Activated CD8-positive, alpha-beta memory T cell treated with anti-CD3 and anti-CD28 coated beads, Interleukin-2, amount 10 ng/mL, durations not matched to agents 7 days and 5 days (primary cell): ENCODE data around the gene YARS1. TPM values are rescaled to one million over a fixed set of nuclear protein-coding genes. Genes with fewer than 3 reads are reported as not detected.

Source experiments
- ATAC-seq: fragments of 150-1000 bp; cut with Tn5 transposase; one replicate; pipeline ENCODE4 v1.10.0; 2021; ENCODE audit warnings: moderate library complexity
- CTCF ChIA-PET: fragments of 350-600 bp; sonication (Branson Sonifier 250); formaldehyde crosslinking; loops from one replicate; lab custom pipeline; 2021; ENCODE audit warnings: antibody characterized with exemption; lab: Charles Lee
- DNase-seq: peaks from one replicate; pipeline ENCODE4 v3.0.0-alpha.2; 2020
- H3K27ac Mint-ChIP-seq: one replicate; pipeline ENCODE4 v1.8.0; 2021; ENCODE audit warnings: mild to moderate bottlenecking, mixed read lengths
- H3K27me3 Mint-ChIP-seq: one replicate; pipeline ENCODE4 v1.8.0; 2021; ENCODE audit warnings: mixed read lengths
- H3K36me3 Mint-ChIP-seq: one replicate; pipeline ENCODE4 v1.8.0; 2021; ENCODE audit warnings: mild to moderate bottlenecking, mixed read lengths
- H3K4me1 Mint-ChIP-seq: one replicate; pipeline ENCODE4 v1.8.0; 2021; ENCODE audit warnings: mixed read lengths
- H3K4me3 Mint-ChIP-seq: one replicate; pipeline ENCODE4 v1.8.0; 2021; ENCODE audit warnings: mild to moderate bottlenecking, moderate library complexity, mixed read lengths
- H3K9me3 Mint-ChIP-seq: one replicate; pipeline ENCODE4 v1.8.0; 2022; ENCODE audit warnings: low read depth, mixed read lengths
- total RNA-seq, 2 experiments: library from RNA; stranded (reverse); gene quantifications; one replicate each; pipeline ENCODE4 v1.2.3, GENCODE V29; 2021

Gene YARS1
- 100 to 1,000 TPM; 192 to 238 TPM for total RNA-seq

GRCh38 chr1:32817159-32817814 lies at the start of gene YARS1, which contains the start of gene S100PBP:
TSS of gene YARS1 (minus strand) at chr1:32817358. CDS start at chr1:32817244, 114 bp downstream.
TSS of gene S100PBP (plus strand) at chr1:32817653. CDS start at chr1:32826100, 8,447 bp downstream.
- CTCF ChIA-PET, result interaction anchor here (1.4 to 3.5 kb wide), 3 partner anchors 44 to 105 kb away, joined by 4 to 16 read pairs (median 7); no protein-coding TSS in a partner anchor
- peaks cover 50% of the 10 kb centered on the region for H3K4me1 Mint-ChIP-seq

GRCh38 chr1:32865639-32866405 lies 48.7 kb upstream of the YARS1 start:
- ATAC-seq (no peak), DNase-seq (no peak)
- Mint-ChIP-seq H3K27me3 (peaks cover 14% of the 10 kb centered on the region), H3K4me1 (peaks cover 2% of the 10 kb centered on the region), H3K9me3 (no peaks in the 10 kb centered on the region), H3K36me3 (peaks cover 15% of the 10 kb centered on the region), H3K4me3 (no peak overlapping the region), H3K27ac (no peak overlapping the region)
- CTCF ChIA-PET, result interaction anchor here (1.6 kb wide), 2 partner anchors 10 to 92 kb away, joined by 3 to 4 read pairs; no protein-coding TSS in a partner anchor

More at GRCh38 chr1:32817159-32817814, at the start of gene YARS1, which contains the start of gene S100PBP:
- Mint-ChIP-seq H3K9me3 (no peaks in the 10 kb centered on the region), H3K36me3 (peaks cover 42% of the 10 kb centered on the region), H3K4me3 (peak within 1 kb of the TSS; percentile 95), H3K27me3 (no peaks in the 10 kb centered on the region), H3K27ac (peak within 1 kb of the TSS; percentile 94)
- DNase-seq, result peak; percentile 100
- peak; percentile 94 for ATAC-seq

- H3K9me3 Mint-ChIP-seq, result no peaks in the 10 kb centered on the region
- H3K4me1 Mint-ChIP-seq, result no peaks in the 10 kb centered on the region
- ATAC-seq (no peak), DNase-seq (no peak)
- H3K4me3 Mint-ChIP-seq, result no peak overlapping the region
- no peak overlapping the region for H3K27ac Mint-ChIP-seq
- H3K27me3 Mint-ChIP-seq, result peaks cover 5% of the 10 kb centered on the region
- peaks cover 17% of the 10 kb centered on the region for H3K36me3 Mint-ChIP-seq
- CTCF ChIA-PET, result interaction anchor here (1.2 to 1.4 kb wide), 2 partner anchors 10 to 12 kb away, joined by 4 to 5 read pairs; no protein-coding TSS in a partner anchor
Measured at GRCh38 chr1:32864375-32865019, 47.3 kb upstream of the YARS1 start.

GRCh38 chr1:32863881-32864245 lies 46.7 kb upstream of the YARS1 start:
- no peaks in the 10 kb centered on the region for H3K4me1 Mint-ChIP-seq

GRCh38 chr1:32863218-32863880 lies 46.2 kb upstream of the YARS1 start:
- no peaks in the 10 kb centered on the region for H3K9me3 Mint-ChIP-seq
- no peaks in the 10 kb centered on the region for H3K4me1 Mint-ChIP-seq
- no peak overlapping the region for H3K27ac Mint-ChIP-seq
- no peaks in the 10 kb centered on the region for H3K27me3 Mint-ChIP-seq
- DNase-seq, result no peak
- H3K4me3 Mint-ChIP-seq, result no peak overlapping the region
- peaks cover 17% of the 10 kb centered on the region for H3K36me3 Mint-ChIP-seq
- CTCF ChIA-PET, result interaction anchor here (0.8 to 1.4 kb wide), 5 partner anchors 9 to 91 kb away, joined by 3 to 5 read pairs (median 3); no protein-coding TSS in a partner anchor
- no peak for ATAC-seq

More at GRCh38 chr1:32863881-32864245, 46.7 kb upstream of the YARS1 start:
- peaks cover 17% of the 10 kb centered on the region for H3K36me3 Mint-ChIP-seq
- no peak overlapping the region for H3K4me3 Mint-ChIP-seq
- CTCF ChIA-PET, result interaction anchor here (1.2 to 1.4 kb wide), 3 partner anchors 8 to 12 kb away, joined by 3 to 5 read pairs (median 4); no protein-coding TSS in a partner anchor
- DNase-seq (no peak), ATAC-seq (no peak)
- no peaks in the 10 kb centered on the region for H3K27me3 Mint-ChIP-seq
- H3K27ac Mint-ChIP-seq, result no peak overlapping the region
- H3K9me3 Mint-ChIP-seq, result no peaks in the 10 kb centered on the region

- Mint-ChIP-seq H3K27me3 (no peaks in the 10 kb centered on the region), H3K4me3 (no peak overlapping the region), H3K27ac (no peak overlapping the region), H3K36me3 (peaks cover 20% of the 10 kb centered on the region), H3K9me3 (no peaks in the 10 kb centered on the region), H3K4me1 (no peaks in the 10 kb centered on the region)
- no peak for ATAC-seq
- peak; percentile 23 for DNase-seq
- CTCF ChIA-PET, result interaction anchor here (0.8 to 1.7 kb wide), 7 partner anchors 10 to 150 kb away, joined by 3 to 5 read pairs (median 3); no protein-coding TSS in a partner anchor
Measured at GRCh38 chr1:32861904-32862695, 44.9 kb upstream of the YARS1 start.

GRCh38 chr1:32860566-32860965 lies 43.4 kb upstream of the YARS1 start:
- ATAC-seq, result no peak
- H3K27ac Mint-ChIP-seq, result no peak overlapping the region

GRCh38 chr1:32859915-32860314 lies 42.8 kb upstream of the YARS1 start:
- Mint-ChIP-seq H3K9me3 (no peaks in the 10 kb centered on the region), H3K4me1 (no peaks in the 10 kb centered on the region), H3K27me3 (no peaks in the 10 kb centered on the region), H3K4me3 (no peak overlapping the region), H3K36me3 (peaks cover 34% of the 10 kb centered on the region), H3K27ac (no peak overlapping the region)
- DNase-seq (no peak), ATAC-seq (no peak)
- CTCF ChIA-PET, result interaction anchor here (0.7 to 1.2 kb wide), 2 partner anchors 13 to 601 kb away, joined by 3 to 7 read pairs; no protein-coding TSS in a partner anchor

More at GRCh38 chr1:32860566-32860965, 43.4 kb upstream of the YARS1 start:
- no peaks in the 10 kb centered on the region for H3K27me3 Mint-ChIP-seq
- no peaks in the 10 kb centered on the region for H3K9me3 Mint-ChIP-seq
- DNase-seq, result no peak
- CTCF ChIA-PET, result interaction anchor here (1.2 to 1.7 kb wide), 3 partner anchors 12 to 149 kb away, joined by 3 to 7 read pairs (median 3); no protein-coding TSS in a partner anchor
- H3K36me3 Mint-ChIP-seq, result peaks cover 30% of the 10 kb centered on the region
- no peaks in the 10 kb centered on the region for H3K4me1 Mint-ChIP-seq
- no peak overlapping the region for H3K4me3 Mint-ChIP-seq

GRCh38 chr1:32858791-32859190 lies 41.6 kb upstream of the YARS1 start:
- peak; percentile 4 for DNase-seq
- Mint-ChIP-seq H3K9me3 (no peaks in the 10 kb centered on the region), H3K4me1 (no peaks in the 10 kb centered on the region), H3K27ac (no peak overlapping the region), H3K27me3 (no peaks in the 10 kb centered on the region), H3K36me3 (peaks cover 40% of the 10 kb centered on the region), H3K4me3 (no peak overlapping the region)
- CTCF ChIA-PET, result interaction anchor here (1.3 to 1.7 kb wide), 2 partner anchors 13 to 147 kb away, joined by 4 read pairs; no protein-coding TSS in a partner anchor
- no peak for ATAC-seq

GRCh38 chr1:32858136-32858535 lies 41.0 kb upstream of the YARS1 start:
- ATAC-seq (no peak), DNase-seq (no peak)
- no peak overlapping the region for H3K27ac Mint-ChIP-seq
- no peaks in the 10 kb centered on the region for H3K27me3 Mint-ChIP-seq
- CTCF ChIA-PET, result interaction anchor here (1.3 to 1.7 kb wide), 3 partner anchors 13 to 146 kb away, joined by 4 read pairs; no protein-coding TSS in a partner anchor
- no peaks in the 10 kb centered on the region for H3K4me1 Mint-ChIP-seq
- no peaks in the 10 kb centered on the region for H3K9me3 Mint-ChIP-seq
- peaks cover 40% of the 10 kb centered on the region for H3K36me3 Mint-ChIP-seq
- H3K4me3 Mint-ChIP-seq, result no peak overlapping the region

GRCh38 chr1:32855861-32856617 lies 38.9 kb upstream of the YARS1 start:
- no peak overlapping the region for H3K27ac Mint-ChIP-seq
- CTCF ChIA-PET, result interaction anchor here (1.4 kb wide), 1 partner anchor 144 kb away, joined by 4 read pairs; no protein-coding TSS in a partner anchor
- no peak for DNase-seq
- H3K4me3 Mint-ChIP-seq, result no peak overlapping the region
- H3K27me3 Mint-ChIP-seq, result no peaks in the 10 kb centered on the region
- no peak for ATAC-seq
- peaks cover 34% of the 10 kb centered on the region for H3K36me3 Mint-ChIP-seq
- no peaks in the 10 kb centered on the region for H3K9me3 Mint-ChIP-seq
- no peaks in the 10 kb centered on the region for H3K4me1 Mint-ChIP-seq
